ENCODE results near the gene VAV2. TPM values are rescaled to one million over a fixed set of nuclear protein-coding genes. Genes with fewer than 3 reads are reported as not detected.
"Not testable (repeated sequence)": the region's sequence is repeated elsewhere in the genome, so short reads cannot be mapped to it uniquely, and the experiment has no call there.

VAV2 gene
- polyA plus RNA-seq, 5 donors: 30.1 to 40.7 (median 34.2) TPM

DNA sequence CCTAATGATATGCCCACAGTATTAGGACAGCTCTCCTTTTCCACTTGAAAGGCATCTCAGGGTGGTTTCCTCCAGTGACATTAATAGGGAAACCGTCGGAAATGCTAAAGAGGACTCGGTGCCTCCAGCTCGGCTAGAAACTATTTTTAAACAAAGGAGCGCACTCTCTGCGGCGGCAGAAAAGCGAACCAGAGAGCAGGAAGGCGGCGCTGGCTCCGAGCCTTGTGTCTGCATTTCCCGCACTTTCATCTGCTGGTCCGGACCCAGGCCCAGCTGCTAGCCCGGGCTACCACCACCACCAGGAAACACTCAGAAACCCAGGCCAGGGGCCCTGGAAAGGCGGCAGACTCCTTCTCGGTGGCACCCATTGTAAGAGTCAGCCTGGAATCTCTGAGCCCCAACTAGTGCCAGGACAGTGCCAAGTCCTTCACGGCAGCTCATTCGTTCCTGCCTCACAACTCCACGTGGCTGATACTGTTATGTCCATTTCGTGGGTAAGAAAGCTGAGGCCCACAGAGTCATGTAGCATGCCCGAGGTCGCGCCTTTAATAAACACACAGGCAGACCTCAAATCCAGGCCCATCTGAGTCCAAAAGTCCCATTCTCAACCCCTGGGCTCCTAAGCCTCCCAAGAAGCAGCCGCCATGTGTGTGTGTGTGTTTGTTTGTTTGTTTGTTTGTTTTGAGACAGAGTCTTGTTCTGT is 73.9 kb downstream of the VAV2 start:
- peak in 1 of 2 donors; percentile 32 for DNase-seq

DNA sequence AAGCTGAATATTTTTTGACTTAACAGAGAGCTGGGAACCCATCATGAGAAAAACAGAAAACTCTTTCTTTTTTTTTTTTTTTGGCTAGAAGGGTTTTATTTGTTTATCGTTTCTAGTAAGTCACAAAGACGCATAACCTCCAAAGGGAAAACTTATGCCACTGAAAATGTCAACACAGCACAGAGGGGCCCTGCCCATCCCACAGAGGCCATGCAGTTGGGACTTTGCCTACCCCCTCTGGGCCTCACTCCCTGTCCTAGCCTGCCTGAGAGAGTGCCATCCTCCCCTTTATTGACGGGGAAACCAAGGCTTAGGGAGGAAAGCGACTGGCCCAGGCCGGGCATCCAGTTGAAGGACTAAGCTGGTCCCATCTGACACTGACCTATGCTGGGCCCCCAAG is 74.7 kb downstream of the VAV2 start:
- DNase-seq: no peak

DNA sequence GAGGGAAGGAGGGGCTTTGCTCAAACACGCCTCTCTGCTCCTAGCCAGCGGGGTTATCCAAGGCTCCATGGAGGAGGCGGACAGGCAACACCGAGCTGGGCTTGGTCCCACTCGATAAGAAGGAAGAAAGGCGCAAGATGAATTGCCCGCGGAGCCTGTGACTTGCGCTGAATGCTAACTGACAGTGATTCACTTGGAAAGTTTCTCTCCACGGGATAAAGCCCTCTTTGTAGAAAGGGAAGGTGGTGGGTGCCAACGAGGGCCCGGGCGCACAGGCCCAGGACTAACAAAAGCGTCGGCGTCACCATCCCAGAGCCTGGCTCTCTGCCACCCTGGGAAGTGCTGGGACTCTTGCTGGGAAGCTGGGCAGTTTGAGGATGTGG is 76.0 kb downstream of the VAV2 start:
- DNase-seq: no peak

DNA sequence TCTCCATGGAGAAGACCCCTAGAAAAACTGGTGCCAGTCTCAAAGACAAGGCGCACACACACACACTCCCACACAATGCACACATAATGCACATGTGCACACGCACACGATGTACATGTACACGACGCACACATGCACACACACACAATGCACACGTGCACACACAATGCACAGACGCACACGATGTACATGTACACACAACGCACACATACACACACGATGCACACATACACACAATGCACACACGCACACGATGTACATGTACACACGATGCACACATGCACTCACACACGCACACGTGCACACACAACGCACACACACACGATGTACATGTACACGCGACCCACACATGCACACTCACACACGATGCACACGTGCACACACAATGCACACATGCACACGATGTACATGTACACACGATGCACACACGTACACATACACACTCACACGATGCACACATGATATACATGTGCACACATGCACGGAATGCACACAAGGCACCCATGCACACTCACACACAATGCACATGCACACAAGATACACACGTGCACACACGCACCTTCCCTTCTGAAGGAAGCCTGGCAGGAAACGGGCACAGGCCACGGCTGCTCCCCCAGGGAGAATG is 76.5 kb downstream of the VAV2 start:
- no peak for DNase-seq

DNA sequence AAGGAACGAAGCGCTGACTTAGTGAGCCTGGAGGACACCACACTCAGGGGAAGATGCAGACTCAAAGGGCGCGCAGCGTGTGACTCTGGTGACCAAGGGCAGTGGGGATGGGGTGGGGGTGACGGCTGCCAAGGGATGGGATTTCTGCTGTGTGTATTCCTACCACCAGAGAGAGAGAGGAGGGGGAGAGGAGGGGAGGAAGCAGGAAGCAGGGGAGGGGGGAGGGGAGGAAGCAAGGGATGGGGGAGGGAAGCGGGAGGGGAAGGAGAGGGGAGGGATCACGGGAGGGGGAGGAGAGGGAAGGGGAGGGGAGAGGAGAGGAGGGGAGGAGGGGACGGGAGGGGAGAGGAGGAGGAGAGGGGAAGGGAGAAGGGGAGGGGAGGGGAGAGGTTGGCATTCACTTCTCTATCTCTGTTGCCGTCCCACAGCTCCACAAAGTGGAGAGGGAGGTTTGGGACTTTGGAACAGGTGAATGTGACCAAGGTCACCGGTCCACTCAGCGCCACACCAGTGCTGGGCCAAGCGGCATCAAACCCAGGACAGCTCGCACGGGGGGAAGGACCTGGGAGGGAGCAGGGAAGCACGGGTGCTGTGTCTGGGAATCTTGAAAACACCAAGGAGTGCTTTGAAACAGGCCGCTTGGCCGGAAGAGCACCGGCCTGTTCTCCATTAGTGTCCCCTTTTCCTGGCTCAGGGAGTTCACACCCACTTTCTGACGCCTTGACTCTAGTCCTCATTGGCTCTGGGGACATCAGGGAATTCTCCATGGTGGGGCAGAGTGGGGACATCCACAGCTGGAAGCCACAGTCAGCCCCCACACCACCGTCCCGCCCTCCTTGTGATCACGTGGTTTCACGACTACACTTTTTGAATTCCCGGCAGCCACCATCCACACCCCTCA is 77.4 kb downstream of the VAV2 start:
- no peak for DNase-seq

DNA sequence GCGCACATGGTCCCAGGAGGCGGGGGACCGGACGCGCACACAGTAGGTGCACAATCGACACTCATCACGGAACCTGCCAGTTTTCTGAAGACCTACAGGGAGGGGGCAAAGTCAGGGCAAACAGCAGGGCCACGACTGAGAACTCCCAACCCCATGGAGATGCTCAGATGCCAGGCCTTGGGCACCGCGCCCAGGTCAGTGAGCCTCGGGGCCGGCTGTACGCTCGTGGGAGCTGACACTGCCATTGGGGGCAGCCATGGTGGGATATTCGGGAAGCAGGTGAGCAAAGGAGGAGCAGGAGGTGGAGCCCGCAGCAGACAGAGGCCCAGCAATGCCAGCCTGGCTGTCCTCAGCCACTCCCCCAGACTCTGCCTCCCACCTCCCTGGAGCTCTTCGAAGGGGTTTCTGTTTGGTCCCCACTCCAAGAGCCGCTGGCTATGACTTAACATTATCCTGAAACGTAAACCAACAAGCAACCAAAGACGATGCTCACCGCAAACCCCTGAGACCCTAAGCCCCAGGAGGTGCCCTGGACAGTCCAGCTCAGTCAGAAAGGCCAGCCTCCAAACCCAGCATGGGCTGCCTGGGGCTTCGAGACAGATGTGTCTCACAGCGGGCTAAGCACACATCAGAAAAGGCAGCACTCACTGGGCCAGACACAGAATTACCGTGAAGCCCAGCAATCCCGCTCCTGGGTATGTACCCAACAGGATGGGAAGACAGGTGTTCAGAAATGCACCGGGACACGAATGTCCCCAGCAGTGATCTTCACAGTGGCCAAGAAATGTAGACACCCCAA is 78.4 kb downstream of the VAV2 start:
- no peak for DNase-seq

DNA sequence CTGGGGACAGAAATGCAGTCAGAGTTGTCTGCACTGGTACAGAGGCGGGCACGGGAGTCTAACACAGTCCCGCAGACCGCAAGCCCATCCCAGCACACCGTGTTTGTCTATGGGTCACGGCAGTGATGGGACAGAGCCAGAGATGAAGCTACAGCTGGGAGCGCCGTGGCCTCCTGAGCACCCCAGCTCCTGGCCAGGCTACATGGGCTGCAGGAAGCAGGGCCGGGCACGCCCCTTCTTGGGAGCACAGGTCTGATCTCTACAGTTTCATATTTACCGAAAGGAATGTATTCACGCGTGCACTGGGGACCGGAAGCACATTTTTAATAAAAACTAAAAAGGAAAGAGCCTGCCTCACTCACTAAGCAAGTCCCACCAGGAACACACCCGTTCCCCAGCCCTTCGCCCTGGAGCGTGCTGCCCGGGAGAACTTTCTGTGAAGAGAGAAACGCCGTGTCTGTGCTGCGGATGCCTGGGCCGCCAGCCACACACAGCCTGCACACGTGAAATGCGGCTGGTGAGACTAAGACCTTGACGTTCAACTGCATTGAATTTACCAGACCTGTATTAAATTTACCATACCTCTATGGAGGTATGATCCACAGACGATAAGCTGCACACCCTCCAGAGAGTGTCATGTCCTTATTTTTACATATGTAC is 81.1 kb downstream of the VAV2 start:
- DNase-seq: no peak

DNA sequence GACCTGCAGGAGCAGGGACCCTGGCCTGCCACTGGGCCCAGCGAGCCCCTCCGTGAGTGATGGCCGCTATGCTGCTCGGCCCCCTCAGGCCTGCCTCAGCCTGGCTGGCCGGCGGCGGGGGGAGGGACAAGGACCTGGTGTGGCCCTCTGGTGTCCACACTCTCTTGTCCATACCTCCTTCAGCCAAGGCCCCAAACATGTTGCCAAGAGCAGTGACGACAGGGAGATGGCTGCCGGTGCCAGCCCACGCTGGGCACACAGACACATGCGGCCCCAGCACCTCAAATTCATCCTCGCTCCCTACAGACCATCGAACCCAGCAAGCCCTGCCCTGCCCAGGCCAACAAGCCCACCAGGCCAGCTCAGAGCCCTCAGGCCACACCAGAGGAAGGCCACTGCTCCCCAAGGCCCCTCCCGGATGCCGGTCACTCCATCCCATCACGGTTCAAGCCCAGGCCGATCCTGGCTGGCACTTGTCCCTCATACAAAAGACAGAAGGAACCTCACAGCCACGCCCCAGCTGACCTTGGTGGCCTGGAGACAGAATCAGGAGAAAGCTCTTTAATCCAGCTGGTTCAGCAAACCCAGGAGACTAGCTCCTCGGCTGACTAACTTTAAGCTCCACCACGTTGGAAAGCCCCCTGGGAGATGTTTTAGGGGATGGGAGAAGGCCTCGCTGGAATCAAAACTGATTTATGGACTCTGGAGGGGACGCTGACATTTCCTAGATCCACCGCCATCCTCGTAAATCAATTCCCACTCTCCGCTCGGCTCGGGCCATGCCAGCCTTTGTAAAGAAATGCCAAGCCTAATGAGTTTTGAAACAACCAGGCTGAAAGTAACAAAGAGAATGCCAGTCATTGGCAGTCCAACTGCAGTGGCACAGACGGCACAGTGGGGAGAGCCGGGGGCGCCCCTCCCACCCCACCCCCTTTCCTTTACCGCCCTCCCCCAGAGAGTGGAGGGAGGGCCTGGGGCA is 84.9 kb downstream of the VAV2 start:
- no peak for DNase-seq

DNA sequence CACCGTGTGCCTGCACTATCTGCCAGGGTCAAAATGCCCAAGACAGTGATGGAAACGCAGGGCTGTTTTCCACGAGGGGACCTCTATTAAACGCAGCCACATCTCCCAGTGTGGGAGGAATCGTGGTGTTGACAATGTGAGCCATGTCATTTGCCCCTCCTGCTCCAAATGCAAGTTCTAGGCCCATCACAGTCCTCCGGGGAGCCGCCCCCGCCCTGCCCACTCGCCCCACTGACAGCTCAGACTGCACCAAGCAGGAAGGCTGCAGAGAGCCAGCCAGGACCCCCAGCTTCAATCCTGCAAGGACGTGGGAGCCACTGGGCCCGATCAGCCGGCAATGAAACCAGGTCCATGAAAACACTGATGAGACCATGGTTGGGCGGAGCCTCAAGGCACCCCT is 85.9 kb downstream of the VAV2 start:
- no peak for DNase-seq

DNA sequence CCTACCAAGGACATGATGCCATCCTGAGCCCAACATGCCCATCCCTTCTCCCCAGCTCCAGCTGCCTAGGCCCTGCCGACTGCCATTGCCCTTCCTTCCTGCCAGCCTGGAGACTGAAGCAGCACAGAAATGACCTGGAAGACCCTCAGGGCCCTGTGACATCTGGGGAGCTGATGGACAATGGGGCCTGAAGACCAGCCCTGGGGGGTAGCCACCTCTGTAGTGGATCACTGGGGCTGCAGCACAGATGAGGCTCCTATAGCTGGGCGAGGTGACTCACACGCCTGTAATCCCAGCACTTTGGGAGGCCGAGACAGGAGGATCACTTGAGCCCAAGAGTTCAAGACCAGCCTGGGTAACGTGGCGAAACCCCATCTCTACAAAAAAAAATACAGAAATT is 86.6 kb downstream of the VAV2 start:
- DNase-seq: no peak

DNA sequence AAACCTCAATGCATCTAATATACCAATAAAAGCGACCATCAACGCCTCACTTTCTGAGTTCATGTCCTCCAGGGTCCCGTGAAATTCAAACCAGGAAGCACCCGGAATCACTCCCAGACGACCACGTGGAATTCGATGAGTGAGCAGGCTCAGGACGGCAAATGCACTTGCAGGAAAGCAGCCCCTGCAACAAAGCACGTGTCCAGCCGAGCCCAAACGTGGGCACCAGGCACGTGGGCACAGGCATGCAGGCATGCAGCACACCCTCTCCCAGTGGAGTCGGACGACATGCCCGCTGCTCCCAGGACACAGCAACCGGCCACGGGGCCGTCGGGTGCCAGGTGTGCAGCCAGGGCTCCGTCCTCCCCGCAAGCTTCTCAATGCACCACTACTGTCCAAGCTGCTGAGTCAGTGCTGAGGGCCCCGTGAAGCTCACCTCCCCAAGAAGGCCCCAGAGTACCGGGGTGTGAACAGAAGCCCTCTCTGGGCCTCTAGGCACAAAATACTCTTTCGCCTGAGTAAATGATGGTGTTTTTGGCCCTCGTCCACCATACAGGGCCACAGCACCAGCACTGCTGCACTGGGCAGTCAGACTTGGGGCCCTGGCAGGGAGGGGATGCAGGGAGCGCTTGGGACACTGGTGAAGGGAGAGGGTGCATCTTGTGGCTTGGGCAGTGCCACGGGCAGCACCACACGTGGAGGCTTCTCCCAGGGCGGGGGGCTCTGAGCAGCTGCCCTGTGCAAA is 87.6 kb downstream of the VAV2 start:
- DNase-seq: no peak

DNA sequence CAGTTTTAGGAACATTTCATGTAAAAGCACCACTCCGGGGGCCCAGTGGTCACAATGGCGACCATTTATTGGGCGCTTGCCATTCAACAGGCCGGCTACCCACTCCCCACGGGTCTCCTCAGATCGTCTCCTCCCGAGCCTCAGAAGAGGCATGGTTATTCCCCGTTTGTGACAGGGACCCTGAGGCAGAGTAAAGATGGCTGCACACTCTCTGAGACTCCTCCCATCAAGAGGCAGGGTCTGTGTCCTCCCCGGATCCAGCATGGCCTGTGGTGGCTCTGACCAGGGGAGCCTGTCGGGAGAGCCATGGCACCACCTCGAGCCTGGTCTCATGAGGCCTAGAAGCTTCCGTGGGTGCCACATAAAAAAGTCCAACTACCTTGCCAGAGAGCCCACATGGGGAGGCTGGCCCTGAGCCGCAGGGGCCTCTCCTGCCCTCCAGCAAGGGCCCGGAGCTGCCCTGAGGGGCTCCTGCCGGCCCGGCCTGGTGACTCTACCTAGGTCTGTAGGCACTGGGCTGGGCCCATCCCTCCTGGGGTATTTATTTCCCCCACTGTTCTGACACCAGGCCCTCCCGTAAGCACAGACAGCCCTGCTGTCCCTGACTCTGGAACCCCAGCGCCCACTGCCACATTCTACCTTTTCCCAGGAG is 90.8 kb downstream of the VAV2 start:
- DNase-seq: no peak

DNA sequence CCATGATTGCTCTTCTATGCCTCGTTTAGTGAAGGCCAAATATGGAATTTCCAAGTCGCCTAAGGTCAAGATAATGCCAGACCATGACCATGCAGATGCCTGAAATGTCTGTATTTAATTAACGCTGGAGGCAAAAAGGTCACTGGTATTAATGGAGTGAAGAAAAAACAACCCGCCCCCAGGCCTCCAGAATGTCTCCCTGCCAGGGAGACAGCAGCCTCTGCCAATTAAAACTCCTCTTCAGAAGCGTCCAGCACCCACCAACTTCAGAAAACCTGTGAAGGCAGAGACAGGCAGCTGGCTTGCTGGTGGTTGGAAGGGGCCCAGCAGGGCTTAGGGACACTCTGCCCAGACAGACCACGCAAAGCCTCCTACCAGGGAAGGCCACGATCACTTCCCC is 94.4 kb downstream of the VAV2 start:
- DNase-seq: no peak

DNA sequence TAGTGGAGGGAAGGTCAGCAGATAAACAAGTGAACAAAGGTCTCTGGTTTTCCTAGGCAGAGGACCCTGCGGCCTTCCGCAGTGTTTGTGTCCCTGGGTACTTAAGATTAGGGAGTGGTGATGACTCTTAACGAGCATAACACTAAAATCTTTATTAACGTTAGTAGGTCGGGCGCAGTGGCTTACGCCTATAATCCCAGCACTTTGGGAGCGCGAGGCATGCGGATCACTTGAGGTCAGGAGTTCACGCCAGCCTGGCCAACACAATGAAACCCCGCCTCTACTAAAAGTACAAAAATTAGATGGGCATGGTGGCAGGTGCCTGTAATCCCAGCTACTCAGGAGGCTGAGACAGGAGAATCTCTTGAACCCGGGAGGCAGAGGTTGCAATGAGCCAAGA is 96.1 kb downstream of the VAV2 start:
- DNase-seq: not testable (repeated sequence)

DNA sequence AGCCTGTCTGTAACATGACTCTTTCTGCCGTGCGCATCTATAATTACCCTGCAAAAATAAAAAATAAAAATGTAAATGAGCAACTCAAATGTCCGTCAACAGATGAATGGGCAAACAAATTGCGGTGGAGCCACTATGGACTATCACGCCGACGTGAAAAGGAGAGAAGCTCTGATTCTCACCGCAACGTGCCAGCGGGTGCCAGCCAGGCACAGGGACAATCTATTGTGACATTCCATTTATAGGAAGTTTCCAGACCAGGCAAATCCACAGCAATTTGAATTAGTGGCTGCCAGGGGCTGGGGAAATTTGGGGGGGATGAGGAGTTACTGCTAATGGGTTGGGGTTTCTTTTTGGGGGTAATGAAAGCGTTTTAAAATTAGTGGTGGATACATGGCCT is 96.8 kb downstream of the VAV2 start:
- DNase-seq: no peak

DNA sequence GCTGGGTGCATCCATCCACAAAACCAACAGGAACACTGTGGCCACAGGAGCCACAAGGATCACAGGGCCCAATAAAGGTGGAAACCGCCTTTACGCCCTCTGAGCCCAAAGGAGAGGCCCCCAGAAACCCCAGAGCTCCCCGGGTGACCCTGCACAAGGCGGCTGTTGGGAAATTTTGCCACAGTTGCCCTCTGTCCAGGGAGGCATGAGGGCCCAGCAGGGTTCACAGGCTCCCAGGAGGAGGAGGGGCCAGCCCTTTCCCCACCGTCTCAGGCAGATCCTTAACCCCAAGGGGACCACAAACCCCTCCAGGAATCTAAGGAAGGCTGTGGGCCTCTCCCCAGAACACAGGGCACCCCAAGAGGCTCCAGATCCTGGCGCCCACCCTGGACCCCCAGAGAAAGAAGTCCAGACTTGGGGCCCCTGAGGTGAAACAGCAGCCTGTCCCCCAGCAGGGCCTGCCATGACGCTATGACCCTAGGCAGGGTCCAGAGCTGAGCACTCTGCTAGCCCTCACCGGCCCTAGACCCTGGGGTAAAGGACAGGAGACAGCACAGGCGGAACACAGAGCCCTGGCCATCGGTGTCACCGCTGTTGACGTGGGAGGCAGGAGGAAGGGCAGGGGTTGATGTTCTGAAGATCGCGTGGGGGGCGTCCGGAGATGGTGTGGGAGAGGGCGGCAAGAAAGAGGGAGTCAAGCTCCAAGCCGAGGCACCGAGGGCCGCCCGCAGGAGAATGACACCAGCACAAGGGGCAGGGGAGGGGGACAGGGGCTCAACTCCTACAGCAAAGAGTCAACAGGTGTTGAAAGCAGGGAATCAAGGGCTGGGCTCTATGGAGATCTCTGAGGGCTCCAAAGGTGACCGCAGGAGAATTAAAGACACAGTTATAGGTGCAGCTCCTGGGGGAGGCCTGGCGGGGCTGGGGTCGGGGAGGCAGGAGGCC is 97.5 kb downstream of the VAV2 start:
- no peak for DNase-seq

DNA sequence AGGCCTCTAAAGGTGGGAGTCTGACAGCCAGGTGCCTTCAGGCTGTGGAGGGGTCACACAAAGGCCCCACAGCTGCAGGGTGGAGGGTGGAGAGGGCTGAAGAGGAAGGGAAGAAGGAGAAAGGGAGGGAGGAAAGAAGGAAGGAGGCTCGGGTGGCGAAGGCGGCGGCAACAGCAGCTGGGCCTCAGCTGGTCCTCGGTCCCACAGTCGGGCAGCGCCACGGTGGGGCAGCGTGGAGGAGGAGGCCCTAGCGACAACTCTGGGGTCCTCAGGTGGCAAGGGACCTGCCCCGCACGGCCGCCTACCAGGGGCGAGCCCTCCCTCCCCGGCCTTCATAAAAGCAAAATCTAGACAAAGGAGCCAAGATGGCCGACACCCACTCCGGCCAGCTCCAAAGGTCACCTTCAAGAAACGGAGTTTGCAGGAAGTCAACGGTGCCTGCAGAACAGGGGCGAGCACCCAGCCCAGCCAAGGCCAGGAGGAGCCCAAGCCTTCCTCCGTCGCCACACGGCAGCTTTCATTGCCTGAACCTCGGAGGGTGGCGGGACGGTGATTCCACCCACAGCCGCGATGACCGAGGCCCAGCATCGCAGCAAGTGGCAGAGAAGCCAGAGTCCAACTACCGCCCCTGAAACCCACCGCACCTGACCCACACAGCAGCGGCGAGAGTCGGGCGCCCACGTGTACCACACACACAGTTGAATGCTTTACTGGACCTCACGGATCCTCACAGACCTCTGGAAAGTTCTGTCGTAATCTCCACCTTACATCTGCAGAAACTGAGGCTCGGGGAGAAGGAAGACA is 98.7 kb downstream of the VAV2 start:
- no peak for DNase-seq

Data from right lung (tissue), 5 donors.